C4-2B (cell line): ENCODE results near the gene KLHL20.
A peak's percentile ranks its signal among the peaks of the same experiment; 100 is the strongest.
"Not testable (repeated sequence)": the region's sequence is repeated elsewhere in the genome, so short reads cannot be mapped to it uniquely, and the experiment has no call there.

Experiments used
- H3K27ac ChIP-seq: fragments of 450-650 bp; 2 replicates; pipeline ENCODE4 v1.5.1; 2017
- ZFX ChIP-seq: fragments of 450-650 bp; IDR thresholded peaks from 2 replicates; pipeline ENCODE4 v1.6.1; 2017
- TF ChIP-seq, protein P1 (sequence below): fragments of 450-650 bp; conservative IDR thresholded peaks from 2 replicates; pipeline ENCODE4 v1.5.1; 2017; ENCODE audit warnings: mild to moderate bottlenecking

KLHL20 gene

GRCh38 chr1:173693238-173693637, 21.5 kb upstream of the KLHL20 start:
- TF ChIP-seq, protein P1, sequence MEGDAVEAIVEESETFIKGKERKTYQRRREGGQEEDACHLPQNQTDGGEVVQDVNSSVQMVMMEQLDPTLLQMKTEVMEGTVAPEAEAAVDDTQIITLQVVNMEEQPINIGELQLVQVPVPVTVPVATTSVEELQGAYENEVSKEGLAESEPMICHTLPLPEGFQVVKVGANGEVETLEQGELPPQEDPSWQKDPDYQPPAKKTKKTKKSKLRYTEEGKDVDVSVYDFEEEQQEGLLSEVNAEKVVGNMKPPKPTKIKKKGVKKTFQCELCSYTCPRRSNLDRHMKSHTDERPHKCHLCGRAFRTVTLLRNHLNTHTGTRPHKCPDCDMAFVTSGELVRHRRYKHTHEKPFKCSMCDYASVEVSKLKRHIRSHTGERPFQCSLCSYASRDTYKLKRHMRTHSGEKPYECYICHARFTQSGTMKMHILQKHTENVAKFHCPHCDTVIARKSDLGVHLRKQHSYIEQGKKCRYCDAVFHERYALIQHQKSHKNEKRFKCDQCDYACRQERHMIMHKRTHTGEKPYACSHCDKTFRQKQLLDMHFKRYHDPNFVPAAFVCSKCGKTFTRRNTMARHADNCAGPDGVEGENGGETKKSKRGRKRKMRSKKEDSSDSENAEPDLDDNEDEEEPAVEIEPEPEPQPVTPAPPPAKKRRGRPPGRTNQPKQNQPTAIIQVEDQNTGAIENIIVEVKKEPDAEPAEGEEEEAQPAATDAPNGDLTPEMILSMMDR = no peak
- TF ChIP-seq ZFX = no peak
- no peak overlapping the region for H3K27ac ChIP-seq

DNA sequence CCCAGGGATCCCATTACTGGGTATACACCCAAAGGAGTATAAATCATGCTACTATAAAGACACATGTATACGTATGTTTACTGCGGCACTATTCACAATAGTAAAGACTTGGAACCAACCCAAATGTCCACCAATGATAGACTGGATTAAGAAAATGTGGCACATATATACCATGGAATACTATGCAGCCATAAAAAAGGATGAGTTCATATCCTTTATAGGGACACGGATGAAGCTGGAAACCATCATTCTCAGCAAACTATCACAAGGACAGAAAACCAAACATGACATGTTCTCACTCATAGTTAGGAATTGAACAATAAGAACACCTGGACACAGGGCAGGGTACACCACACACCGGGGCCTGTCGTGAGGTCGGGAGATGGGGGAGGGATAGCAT, 13.5 kb upstream of the KLHL20 start:
- not testable (repeated sequence) for H3K27ac ChIP-seq

- no peak for TF ChIP-seq ZFX
- TF ChIP-seq, protein P1 = no peak
Observed at GRCh38 chr1:173702736-173703135, 12.0 kb upstream of the KLHL20 start.

GRCh38 chr1:173705117-173705516, 9.7 kb upstream of the KLHL20 start:
- H3K27ac ChIP-seq = no peak overlapping the region
- TF ChIP-seq ZFX = no peak
- TF ChIP-seq, protein P1 = no peak

More at GRCh38 chr1:173702736-173703135, 12.0 kb upstream of the KLHL20 start:
- no peak overlapping the region for H3K27ac ChIP-seq

GRCh38 chr1:173708787-173709186, 6.0 kb upstream of the KLHL20 start:
- TF ChIP-seq, protein P1 = no peak
- no peak for TF ChIP-seq ZFX
- H3K27ac ChIP-seq = no peak overlapping the region

GRCh38 chr1:173714441-173714758, 381 bp upstream of the KLHL20 start:
- TF ChIP-seq ZFX = no peak
- TF ChIP-seq, protein P1 = no peak
- H3K27ac ChIP-seq = peak overlapping the region; percentile 89

DNA sequence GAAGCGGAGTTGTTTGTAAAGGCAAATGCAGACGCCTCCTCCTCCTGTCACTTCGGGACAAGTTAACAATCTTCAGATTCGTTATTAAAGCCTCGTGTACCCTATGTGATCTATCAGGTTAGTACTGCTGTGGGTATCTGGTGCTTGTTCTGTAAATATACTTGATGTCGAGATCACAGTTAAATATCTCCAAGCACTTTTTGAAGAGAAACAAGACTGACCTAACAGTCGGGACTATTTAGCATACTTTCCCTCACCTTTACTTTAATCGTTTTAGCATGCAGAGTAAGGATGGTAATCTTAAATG, 710 bp downstream of the KLHL20 start:
- no peak for TF ChIP-seq ZFX
- TF ChIP-seq, protein P1 = no peak
- H3K27ac ChIP-seq = peak overlapping the region; percentile 89

GRCh38 chr1:173717238-173717637, 2.5 kb downstream of the KLHL20 start:
- H3K27ac ChIP-seq = no peak overlapping the region
- TF ChIP-seq, protein P1 = no peak
- no peak for TF ChIP-seq ZFX

- H3K27ac ChIP-seq = not testable (repeated sequence)
Observed at GRCh38 chr1:173731331-173731730, 16.6 kb downstream of the KLHL20 start.
